HAP-1 (cell line): ENCODE measurements around the gene ADAM12.
"Not testable (repeated sequence)": the region's sequence is repeated elsewhere in the genome, so short reads cannot be mapped to it uniquely, and the experiment has no call there.

Source experiments
- DNase-seq, 2 experiments: peaks; one replicate each; pipeline ENCODE4 v3.0.0-alpha.2; 2016 to 2020; ENCODE audit warnings: low spot score in 2 of 2
- H3K27me3 ChIP-seq: fragments of 250-450 bp; sonication (Bioruptor Pico); 2 replicates; pipeline ENCODE4 v1.5.1; 2020; ENCODE audit warnings: low read depth, mild to moderate bottlenecking, moderate library complexity
- H3K36me3 ChIP-seq: fragments of 250-450 bp; sonication (Bioruptor Pico); replicated peaks from 2 replicates; pipeline ENCODE4 v1.5.1; 2020; ENCODE audit warnings: mild to moderate bottlenecking
- H3K4me1 ChIP-seq: fragments of 250-450 bp; sonication (Bioruptor Pico); 2 replicates; pipeline ENCODE4 v1.5.1; 2020; ENCODE audit warnings: mild to moderate bottlenecking
- H3K4me3 ChIP-seq: fragments of 250-450 bp; sonication (Bioruptor Pico); 2 replicates; pipeline ENCODE4 v1.5.1; 2020; ENCODE audit warnings: mild to moderate bottlenecking, moderate library complexity
- H3K9me3 ChIP-seq: fragments of 250-450 bp; sonication (Bioruptor Pico); 2 replicates; pipeline ENCODE4 v1.5.1; 2020; ENCODE audit warnings: mild to moderate bottlenecking, moderate library complexity
- in situ Hi-C: fragments of 300-500 bp; cut with MboI; formaldehyde crosslinking; loops from 3 replicates; pipeline ENCODE4 v1.14.3; 2020; ENCODE audit warnings: low sequenced_read_pairs, inconsistent platforms, mixed read lengths

Gene ADAM12

DNA sequence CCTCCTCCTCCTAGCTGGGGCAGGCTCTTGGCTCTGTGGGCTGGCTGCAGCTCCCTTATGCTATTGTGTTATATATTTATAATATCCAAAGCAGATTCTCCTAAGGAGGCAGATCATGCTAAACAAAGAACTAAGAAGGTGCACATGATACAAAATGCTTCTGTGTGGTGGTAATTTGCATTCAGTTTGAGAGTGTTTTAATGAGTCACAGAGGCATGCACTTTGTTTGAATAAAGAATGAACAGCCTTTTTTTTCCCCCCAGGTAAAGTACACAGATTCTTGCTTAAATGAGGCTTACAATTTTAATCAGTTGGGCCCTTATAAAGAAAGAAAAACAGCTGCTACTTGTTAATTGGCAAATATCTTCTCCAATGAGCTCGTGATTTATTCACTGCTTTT lies 396.9 kb downstream of the ADAM12 start:
- Histone ChIP-seq H3K27me3 (no peaks in the 10 kb centered on the region), H3K4me1 (peaks cover 3% of the 10 kb centered on the region), H3K36me3 (no peaks in the 10 kb centered on the region), H3K9me3 (no peaks in the 10 kb centered on the region), H3K4me3 (no peak overlapping the region)
- in situ Hi-C loops, result no loop called here
- peak; percentile 7 to 50 for DNase-seq

DNA sequence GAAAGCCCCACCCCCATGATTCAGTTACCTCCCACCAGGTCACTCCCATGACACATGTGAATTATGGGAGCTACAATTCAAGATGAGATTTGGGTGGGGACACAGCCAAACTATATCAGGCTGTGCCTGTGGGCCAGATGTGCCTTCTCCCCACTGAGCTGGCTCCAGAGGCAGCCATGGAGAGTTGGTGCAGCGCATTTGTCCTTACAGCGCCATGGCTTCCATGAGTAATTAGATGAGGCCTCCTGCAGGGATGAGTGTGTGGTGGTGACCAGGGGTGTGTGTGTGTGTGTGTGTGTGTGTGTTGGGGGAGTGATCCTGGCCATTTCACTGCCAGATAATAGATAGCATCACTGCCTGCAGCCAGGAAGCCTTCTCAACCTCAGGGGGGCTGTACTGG lies 397.3 kb downstream of the ADAM12 start:
- H3K9me3 ChIP-seq, result no peaks in the 10 kb centered on the region
- in situ Hi-C loops, result no loop called here
- H3K4me1 ChIP-seq, result peaks cover 3% of the 10 kb centered on the region
- H3K27me3 ChIP-seq, result no peaks in the 10 kb centered on the region
- no peaks in the 10 kb centered on the region for H3K36me3 ChIP-seq
- no peak overlapping the region for H3K4me3 ChIP-seq
- no peak for DNase-seq

DNA sequence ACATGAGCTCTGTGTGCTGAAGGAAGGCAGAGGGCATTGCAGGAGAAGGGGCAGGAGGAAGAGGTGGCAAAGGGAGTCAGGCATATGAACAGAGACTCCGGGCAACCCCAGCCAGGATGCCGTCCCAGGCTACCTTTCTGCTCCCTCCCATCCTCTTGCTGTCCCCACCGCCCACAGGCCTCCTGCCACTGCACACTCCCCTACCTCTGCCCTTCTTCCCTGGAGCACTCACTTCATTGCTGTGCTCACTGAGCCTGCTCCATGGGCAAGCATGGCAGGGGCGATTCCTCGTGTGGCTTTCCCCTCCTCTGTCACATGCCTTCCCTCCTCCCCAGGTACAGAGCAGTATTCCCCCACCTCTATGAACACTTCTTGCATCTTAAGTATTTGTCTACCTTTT lies 398.5 kb downstream of the ADAM12 start:
- Histone ChIP-seq H3K4me1 (peaks cover 3% of the 10 kb centered on the region), H3K36me3 (no peaks in the 10 kb centered on the region), H3K9me3 (no peaks in the 10 kb centered on the region), H3K27me3 (no peaks in the 10 kb centered on the region), H3K4me3 (no peak overlapping the region)
- in situ Hi-C loops, result loop anchor here (10.0 kb wide), 2 partner anchors 405 to 515 kb away; no protein-coding TSS in a partner anchor
- DNase-seq, result no peak

DNA sequence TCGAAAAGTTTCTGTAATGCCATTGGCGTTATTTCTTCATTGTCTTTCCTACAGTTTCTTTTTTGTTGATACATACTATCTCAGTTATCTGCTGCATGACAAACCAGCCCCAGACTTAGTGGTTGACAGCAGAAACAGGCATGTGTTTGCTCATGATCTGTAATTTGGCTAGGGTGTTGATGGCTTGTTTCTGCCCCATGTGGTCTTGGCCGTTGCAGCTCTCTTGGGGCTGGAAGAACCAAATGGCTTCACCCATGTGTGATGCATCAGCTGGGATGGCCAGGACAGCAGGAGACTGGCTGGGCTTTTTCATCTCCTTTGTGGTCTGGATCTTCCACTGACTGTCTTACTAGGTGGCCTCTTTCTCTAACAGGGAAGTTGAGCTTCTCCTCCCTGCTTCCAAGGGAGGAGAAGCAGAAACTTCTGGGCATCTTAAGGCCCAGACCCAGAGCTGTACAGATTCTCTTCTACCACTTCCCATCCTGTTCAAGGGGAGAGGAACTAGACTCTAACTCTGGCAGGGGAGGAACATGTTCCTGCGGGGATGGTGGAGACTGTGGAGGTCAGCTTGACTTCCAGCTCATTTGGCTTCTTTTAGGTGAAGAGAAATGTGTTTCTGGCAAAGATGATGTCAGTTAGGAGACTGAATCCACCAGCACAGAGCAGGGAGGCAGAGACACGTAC lies 402.6 kb downstream of the ADAM12 start:
- no peaks in the 10 kb centered on the region for H3K36me3 ChIP-seq
- peaks cover 8% of the 10 kb centered on the region for H3K4me1 ChIP-seq
- H3K9me3 ChIP-seq, result no peaks in the 10 kb centered on the region; the same call in 1 of the 2 replicates
- no peak overlapping the region for H3K4me3 ChIP-seq
- in situ Hi-C loops, result loop anchor here (10.0 kb wide), 2 partner anchors 409 to 519 kb away; no protein-coding TSS in a partner anchor
- H3K27me3 ChIP-seq, result no peaks in the 10 kb centered on the region
- DNase-seq, result no peak

DNA sequence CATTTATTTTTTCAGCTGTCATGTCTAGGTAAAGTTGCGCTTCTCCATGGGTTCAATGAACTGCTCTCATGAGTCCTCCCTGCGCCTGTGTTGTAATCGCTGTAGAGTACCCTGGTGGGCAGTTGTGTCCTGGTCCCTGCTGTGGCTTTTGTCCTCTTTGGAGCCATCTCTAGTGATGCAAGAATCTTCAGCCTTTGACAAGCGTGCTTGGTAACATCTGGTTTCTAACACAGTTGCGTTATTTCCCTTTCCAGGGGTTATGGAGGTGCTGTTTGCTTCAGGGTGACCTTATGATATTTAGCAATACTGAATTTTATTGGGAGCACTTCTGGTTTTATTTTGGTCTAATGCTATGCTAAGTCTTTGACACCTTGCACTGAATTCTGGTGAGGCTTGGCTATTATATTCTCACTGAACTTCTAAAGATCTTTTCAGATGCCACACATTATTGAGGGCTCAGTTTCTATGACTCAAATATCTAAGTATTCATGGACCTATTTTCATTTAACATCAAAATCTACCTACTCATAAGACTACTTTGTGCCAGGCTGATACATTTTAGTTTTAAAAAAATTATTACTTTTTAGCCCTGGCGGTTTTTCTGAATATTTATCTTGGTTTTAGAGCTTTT lies 403.3 kb downstream of the ADAM12 start:
- no peaks in the 10 kb centered on the region for H3K36me3 ChIP-seq
- in situ Hi-C loops, result loop anchor here (5.0 to 10.0 kb wide), 4 partner anchors 177 to 520 kb away; no protein-coding TSS in a partner anchor

DNA sequence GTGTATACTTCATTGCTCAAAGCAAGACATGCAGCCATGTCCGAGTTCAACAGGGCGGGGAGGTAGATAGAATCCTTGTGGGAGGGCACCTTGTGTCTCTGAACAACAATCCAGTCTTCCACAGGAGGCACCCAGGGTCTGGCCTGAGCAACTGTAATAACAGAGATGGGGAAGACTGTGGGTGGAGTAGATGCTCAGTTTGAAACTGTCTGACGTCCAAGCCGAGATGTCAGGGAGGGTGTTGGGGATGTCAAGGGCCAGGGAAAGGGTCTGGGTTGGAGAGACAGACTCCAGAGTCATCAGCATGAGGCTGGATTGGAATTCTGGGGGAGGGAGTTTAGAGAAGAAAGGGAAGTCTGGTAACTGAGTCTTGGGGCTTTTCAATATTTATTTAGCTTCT lies 403.9 kb downstream of the ADAM12 start:
- Histone ChIP-seq H3K36me3 (no peaks in the 10 kb centered on the region), H3K9me3 (no peaks in the 10 kb centered on the region; the same call in 1 of the 2 replicates), H3K4me3 (no peak overlapping the region), H3K4me1 (peaks cover 8% of the 10 kb centered on the region), H3K27me3 (no peaks in the 10 kb centered on the region)
- DNase-seq, result no peak
- in situ Hi-C loops, result loop anchor here (5.0 to 10.0 kb wide), 4 partner anchors 178 to 520 kb away; no protein-coding TSS in a partner anchor

More for the DNA sequence above, 403.3 kb downstream of the ADAM12 start:
- H3K4me3 ChIP-seq, result no peak overlapping the region
- H3K9me3 ChIP-seq, result no peaks in the 10 kb centered on the region; the same call in 1 of the 2 replicates
- no peak for DNase-seq
- no peaks in the 10 kb centered on the region for H3K27me3 ChIP-seq
- H3K4me1 ChIP-seq, result peaks cover 8% of the 10 kb centered on the region

DNA sequence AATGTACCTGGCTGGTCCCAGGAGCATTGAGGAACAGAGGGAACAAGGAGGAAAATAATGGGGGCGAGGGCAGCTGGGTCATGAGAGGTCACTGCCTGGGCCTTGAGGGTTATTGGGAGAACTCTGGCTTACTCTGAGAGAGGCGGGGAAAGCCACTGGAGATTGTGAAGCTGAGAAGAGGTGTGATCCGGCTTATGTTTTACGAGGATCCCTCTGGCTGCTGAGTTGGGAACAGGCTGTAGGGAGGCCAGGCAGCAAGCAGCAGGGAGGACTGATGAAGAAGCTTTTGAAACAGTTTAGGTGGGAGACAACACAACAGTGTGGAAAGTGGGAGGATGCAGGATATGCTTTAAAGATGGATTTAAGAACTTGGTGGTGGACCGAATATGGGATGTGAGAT lies 404.6 kb downstream of the ADAM12 start:
- Histone ChIP-seq H3K36me3 (no peaks in the 10 kb centered on the region), H3K4me1 (peaks cover 8% of the 10 kb centered on the region), H3K4me3 (no peak overlapping the region), H3K27me3 (no peaks in the 10 kb centered on the region), H3K9me3 (no peaks in the 10 kb centered on the region; the same call in 1 of the 2 replicates)
- in situ Hi-C loops, result loop anchor here (5.0 to 10.0 kb wide), 4 partner anchors 179 to 521 kb away; no protein-coding TSS in a partner anchor
- peak in 1 of 2 experiments; percentile 5 for DNase-seq

DNA sequence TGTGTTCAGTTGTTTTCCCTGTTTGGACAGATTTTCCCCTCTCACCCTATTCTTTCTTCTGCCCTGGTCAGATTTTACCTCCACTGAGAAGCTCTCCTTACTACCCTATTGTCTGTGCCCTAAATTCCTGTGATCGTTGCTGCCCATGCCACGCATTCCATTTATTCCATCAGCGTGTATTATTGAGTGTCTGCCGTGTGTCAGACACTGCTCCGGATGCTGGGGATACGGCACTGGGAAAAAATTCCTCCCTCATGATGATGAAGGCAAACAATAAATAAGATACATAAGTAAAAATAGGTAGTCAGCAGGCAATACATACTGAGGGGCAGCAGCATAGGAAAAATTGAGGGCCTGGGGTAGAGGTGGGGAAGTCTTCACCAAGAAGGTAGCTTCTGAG lies 405.1 kb downstream of the ADAM12 start:
- H3K27me3 ChIP-seq, result no peaks in the 10 kb centered on the region
- no peaks in the 10 kb centered on the region; the same call in 1 of the 2 replicates for H3K9me3 ChIP-seq
- in situ Hi-C loops, result loop anchor here (5.0 to 10.0 kb wide), 4 partner anchors 179 to 522 kb away; no protein-coding TSS in a partner anchor
- H3K4me3 ChIP-seq, result no peak overlapping the region
- H3K4me1 ChIP-seq, result peaks cover 8% of the 10 kb centered on the region
- no peak for DNase-seq
- no peaks in the 10 kb centered on the region for H3K36me3 ChIP-seq

DNA sequence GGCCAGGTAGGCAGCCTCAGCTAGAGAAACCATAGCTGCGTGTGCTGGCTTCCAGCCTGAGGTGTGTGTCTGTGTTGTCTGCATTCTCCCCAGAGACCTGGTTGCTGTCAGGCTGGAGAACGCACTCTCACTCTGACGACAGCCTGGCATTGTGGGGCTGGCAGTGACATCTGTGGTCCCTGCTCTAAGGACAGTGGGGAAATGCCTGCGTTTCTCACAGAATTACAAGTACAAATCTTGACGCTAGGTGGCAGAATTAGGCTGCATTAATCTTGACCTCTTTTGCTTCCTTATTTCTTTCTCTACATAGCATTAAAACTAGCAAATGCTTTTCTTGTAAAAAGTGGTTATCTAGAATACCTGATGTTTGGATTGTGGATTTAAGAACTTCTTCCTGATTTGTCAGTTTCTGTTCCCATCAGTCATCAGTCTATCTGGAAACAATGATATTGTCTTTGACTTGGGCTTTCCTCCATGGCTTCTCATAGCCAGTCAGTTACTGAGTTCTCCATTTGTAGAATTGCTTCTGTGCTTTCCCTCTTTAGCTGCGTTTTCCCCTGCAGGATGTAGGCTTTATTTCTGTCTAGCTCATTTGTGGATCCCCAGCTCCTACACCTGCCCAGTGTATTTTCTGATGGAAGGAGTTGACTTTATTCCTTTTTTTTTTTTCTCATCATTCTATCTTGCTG lies 405.9 kb downstream of the ADAM12 start:
- peaks cover 8% of the 10 kb centered on the region for H3K4me1 ChIP-seq
- no peaks in the 10 kb centered on the region; the same call in 1 of the 2 replicates for H3K9me3 ChIP-seq
- no peaks in the 10 kb centered on the region for H3K36me3 ChIP-seq
- no peak overlapping the region for H3K4me3 ChIP-seq
- H3K27me3 ChIP-seq, result no peaks in the 10 kb centered on the region
- in situ Hi-C loops, result loop anchor here (5.0 to 10.0 kb wide), 4 partner anchors 180 to 522 kb away; no protein-coding TSS in a partner anchor
- DNase-seq, result peak; percentile 49 to 66

DNA sequence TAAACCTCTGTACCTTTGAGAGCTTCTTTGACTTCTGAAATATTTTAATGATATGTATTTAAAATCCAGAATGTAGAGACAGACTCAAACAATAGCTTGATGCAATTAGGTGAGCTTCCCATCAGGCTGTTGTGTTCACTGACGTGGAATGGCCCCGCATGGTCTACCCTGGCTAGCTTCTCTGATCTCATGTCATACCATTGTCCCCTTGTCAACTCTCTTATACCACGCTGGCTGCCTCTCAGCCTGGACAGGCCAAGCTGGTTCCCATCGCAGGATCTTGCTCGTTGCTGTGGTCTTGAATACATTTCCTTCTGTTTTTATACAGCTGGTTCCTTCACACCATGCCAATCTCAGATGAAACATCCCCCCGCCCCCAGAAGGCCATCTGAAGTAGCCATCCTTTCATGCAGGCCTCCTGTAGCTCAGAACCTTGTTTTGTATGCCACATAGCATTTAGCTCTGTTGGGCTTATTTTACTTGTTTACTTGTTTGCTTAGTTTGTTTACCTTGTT lies 407.7 kb downstream of the ADAM12 start:
- peaks cover 8% of the 10 kb centered on the region for H3K4me1 ChIP-seq
- in situ Hi-C loops, result loop anchor here (5.0 to 10.0 kb wide), 4 partner anchors 182 to 524 kb away; no protein-coding TSS in a partner anchor
- no peak overlapping the region for H3K4me3 ChIP-seq
- H3K9me3 ChIP-seq, result no peaks in the 10 kb centered on the region; the same call in 1 of the 2 replicates
- DNase-seq, result no peak
- H3K36me3 ChIP-seq, result no peaks in the 10 kb centered on the region
- H3K27me3 ChIP-seq, result no peaks in the 10 kb centered on the region

DNA sequence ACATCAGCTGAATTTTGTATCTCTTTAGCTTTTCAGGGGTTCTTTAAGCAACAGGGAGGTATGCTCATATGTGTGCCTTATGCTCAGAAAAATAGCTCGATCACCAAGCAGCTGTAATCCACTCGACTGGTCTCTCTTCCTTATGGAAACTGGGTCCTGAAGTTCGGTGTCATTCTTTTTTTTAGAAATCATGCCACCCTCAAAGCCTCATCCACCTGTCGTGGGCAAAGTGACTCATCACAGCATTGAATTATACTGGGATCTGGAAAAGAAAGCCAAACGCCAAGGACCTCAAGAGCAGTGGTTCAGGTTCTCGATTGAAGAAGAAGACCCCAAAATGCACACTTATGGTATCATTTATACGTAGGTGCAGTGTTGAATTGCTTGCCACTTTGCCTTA lies 408.3 kb downstream of the ADAM12 start:
- in situ Hi-C loops, result loop anchor here (5.0 to 10.0 kb wide), 4 partner anchors 182 to 525 kb away; no protein-coding TSS in a partner anchor
- no peaks in the 10 kb centered on the region for H3K36me3 ChIP-seq
- no peak for DNase-seq
- H3K4me3 ChIP-seq, result no peak overlapping the region
- H3K4me1 ChIP-seq, result peaks cover 8% of the 10 kb centered on the region
- H3K27me3 ChIP-seq, result no peaks in the 10 kb centered on the region
- H3K9me3 ChIP-seq, result no peaks in the 10 kb centered on the region; the same call in 1 of the 2 replicates

DNA sequence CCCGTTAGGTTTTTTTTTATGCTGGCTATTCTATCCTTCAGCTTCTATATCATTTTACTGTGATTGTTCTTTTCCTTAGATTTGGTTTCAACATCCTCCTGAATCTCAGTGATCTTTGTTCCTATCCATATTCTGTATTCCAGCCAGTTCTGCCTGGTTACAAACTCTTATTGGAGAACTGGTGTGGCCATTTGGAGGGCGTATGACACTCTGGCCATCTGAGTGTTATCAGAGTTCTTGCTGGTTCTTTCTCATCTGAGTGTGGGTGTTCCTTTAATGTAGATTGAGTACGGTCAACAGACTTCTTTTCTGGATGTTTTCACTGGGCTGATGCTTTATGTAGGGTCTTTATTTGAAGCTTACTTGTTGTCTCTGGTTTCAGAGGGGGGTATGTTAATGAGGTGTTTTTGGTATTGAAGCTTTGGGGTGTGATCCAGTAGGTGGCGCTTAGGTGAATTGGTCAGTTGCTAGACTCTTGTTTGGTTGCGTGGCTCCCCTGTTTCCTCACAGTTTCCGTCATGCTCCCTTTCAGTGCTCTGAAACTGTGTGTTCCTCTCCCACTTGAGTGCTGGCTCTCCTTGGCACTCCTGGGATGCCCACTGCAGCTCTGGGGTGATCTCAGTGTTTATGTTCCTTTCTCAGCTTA lies 411.2 kb downstream of the ADAM12 start:
- Histone ChIP-seq H3K4me3 (no peak overlapping the region), H3K9me3 (no peaks in the 10 kb centered on the region), H3K27me3 (no peaks in the 10 kb centered on the region), H3K36me3 (no peaks in the 10 kb centered on the region), H3K4me1 (no peaks in the 10 kb centered on the region)
- in situ Hi-C loops, result no loop called here
- peak in 1 of 2 experiments; percentile 34 for DNase-seq

DNA sequence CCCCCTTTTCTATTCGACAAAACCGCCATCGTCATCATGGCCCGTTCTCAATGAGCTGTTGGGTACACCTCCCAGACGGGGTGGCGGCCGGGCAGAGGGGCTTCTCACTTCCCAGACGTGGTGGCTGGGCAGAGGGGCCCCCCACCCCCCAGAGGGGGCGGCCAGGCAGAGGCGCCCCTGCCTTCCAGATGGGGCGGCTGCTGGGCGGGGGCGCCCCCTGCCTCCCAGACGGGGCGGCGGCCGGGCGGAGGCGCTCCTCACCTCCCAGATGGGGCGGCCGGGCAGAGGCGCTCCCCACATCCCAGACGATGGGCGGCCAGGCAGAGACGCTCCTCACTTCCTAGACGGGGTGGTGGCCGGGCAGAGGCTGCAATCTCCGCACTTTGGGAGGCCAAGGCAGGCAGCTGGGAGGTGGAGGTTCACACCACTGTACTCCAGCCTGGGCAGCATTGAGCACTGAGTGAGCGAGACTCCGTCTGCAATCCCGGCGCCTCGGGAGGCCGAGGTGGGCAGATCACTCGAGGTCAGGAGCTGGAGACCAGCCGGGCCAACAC lies 418.1 kb downstream of the ADAM12 start:
- H3K9me3 ChIP-seq, in situ Hi-C loops, H3K4me3 ChIP-seq, H3K36me3 ChIP-seq, H3K27me3 ChIP-seq, DNase-seq, H3K4me1 ChIP-seq: not testable (repeated sequence)
